ENCODE results near the gene SH3TC2. TPM values are rescaled to one million over a fixed set of nuclear protein-coding genes. Genes with fewer than 3 reads are reported as not detected.

The SH3TC2 gene
- polyA plus RNA-seq, 1 donor (not counting 4 experiments of a cell fraction or from before 2014, with no cell fraction given) = 19.0 TPM

DNA sequence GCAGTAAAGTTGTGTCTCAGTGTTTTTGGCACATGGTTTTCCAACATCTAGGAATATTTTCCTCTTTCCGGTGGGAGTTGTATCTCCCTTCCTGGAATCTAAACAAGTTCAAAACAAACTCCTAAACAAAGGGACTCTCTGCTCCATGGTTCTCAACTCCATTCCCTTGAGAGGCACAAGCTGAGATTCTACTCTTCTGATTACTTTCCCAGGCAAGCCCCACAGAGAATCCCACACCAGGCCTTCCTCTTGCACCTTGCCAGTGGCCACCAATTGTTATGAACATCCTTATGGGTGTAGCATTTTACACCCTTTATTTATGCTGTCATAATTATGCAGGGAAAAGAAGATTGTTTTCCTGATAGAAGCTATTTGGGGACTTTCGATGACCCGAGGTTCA, 25.8 kb upstream of the SH3TC2 start:
- Histone ChIP-seq H3K27ac (ENCODE audit: control insufficient read depth, insufficient read depth, low read length) (no peak overlapping the region), H3K4me1 (ENCODE audit: control insufficient read depth, extremely low read depth, insufficient read depth, low read length) (no peaks in the 10 kb centered on the region), H2AFZ (ENCODE audit: control insufficient read depth, low read length) (no peak overlapping the region), H4K20me1 (ENCODE audit: control insufficient read depth, extremely low read depth, insufficient read depth, low read length) (no peaks in the 10 kb centered on the region), H3K4me2 (ENCODE audit: control insufficient read depth, extremely low read depth, insufficient read depth, low read depth, low read length) (no peak overlapping the region), H3K27me3 (ENCODE audit: control insufficient read depth, extremely low read depth, insufficient read depth, low read length) (no peaks in the 10 kb centered on the region), H3K9ac (ENCODE audit: control insufficient read depth, extremely low read depth, insufficient read depth, low read length) (no peak overlapping the region), H3K36me3 (ENCODE audit: control insufficient read depth in 2 of 2, extremely low read depth in 1 of 2, insufficient read depth in 2 of 2, low read length in 2 of 2) (no peaks in the 10 kb centered on the region), H3K4me3 (ENCODE audit: control insufficient read depth in 2 of 3, extremely low read depth in 1 of 3, insufficient read depth in 2 of 3, low read depth in 1 of 3, low read length in 3 of 3) (no peak overlapping the region), H3K9me1 (ENCODE audit: control insufficient read depth, extremely low read depth, insufficient read depth, low read length) (no peaks in the 10 kb centered on the region), H3K9me3 (ENCODE audit: control insufficient read depth, low read depth, low read length) (peaks cover 4% of the 10 kb centered on the region), H3K79me2 (ENCODE audit: control insufficient read depth, insufficient read depth, low read length) (no peaks in the 10 kb centered on the region)
- FAIRE-seq (no peak), DNase-seq (ENCODE audit: low read depth, low spot score) (no peak)
- dilution Hi-C loops (cut with MboI; ENCODE audit: extremely low pct_ligation_motif_present, low sequenced_read_pairs) = no loop called here
- TF ChIP-seq EZH2 (IDR thresholded peaks at IDR 0.05; ENCODE audit: low read length) = no peak
- TF ChIP-seq, protein P1, sequence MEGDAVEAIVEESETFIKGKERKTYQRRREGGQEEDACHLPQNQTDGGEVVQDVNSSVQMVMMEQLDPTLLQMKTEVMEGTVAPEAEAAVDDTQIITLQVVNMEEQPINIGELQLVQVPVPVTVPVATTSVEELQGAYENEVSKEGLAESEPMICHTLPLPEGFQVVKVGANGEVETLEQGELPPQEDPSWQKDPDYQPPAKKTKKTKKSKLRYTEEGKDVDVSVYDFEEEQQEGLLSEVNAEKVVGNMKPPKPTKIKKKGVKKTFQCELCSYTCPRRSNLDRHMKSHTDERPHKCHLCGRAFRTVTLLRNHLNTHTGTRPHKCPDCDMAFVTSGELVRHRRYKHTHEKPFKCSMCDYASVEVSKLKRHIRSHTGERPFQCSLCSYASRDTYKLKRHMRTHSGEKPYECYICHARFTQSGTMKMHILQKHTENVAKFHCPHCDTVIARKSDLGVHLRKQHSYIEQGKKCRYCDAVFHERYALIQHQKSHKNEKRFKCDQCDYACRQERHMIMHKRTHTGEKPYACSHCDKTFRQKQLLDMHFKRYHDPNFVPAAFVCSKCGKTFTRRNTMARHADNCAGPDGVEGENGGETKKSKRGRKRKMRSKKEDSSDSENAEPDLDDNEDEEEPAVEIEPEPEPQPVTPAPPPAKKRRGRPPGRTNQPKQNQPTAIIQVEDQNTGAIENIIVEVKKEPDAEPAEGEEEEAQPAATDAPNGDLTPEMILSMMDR (optimal IDR thresholded peaks at IDR 0.05 in 1 of 3, IDR thresholded peaks at IDR 0.05 in 1 of 3, conservative IDR thresholded peaks at IDR 0.05 in 1 of 3; ENCODE audit: extremely low read depth in 1 of 3, insufficient read depth in 2 of 3, low read length in 3 of 3) = no peak

DNA sequence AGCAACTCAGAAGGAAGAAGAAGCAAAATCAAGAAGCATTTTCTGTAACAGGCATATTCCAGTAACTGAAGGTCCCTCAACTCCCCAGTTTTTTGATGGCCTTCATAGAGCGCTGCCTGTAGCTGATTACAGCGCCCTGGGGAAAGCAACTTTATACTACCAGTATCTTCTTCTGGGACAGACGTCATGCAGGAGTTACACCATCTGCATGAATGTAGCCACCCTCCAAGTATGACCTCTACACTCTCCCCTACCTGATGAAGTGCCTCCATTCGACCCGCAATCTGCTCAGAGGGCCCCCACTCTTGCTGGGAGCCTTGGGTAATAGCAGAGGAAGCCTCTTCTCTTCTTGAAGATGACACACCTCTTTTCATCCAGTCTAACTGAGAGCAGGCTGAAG, 21.0 kb upstream of the SH3TC2 start:
- H3K9ac ChIP-seq (ENCODE audit: control insufficient read depth, extremely low read depth, insufficient read depth, low read length) = no peak overlapping the region
- DNase-seq (ENCODE audit: low read depth, low spot score) = no peak
- no peak overlapping the region for H3K27ac ChIP-seq (ENCODE audit: control insufficient read depth, insufficient read depth, low read length)
- no peak for TF ChIP-seq EZH2 (IDR thresholded peaks at IDR 0.05; ENCODE audit: low read length)
- TF ChIP-seq, protein P1 (optimal IDR thresholded peaks at IDR 0.05 in 1 of 3, IDR thresholded peaks at IDR 0.05 in 1 of 3, conservative IDR thresholded peaks at IDR 0.05 in 1 of 3; ENCODE audit: extremely low read depth in 1 of 3, insufficient read depth in 2 of 3, low read length in 3 of 3) = no peak
- no peaks in the 10 kb centered on the region for H3K36me3 ChIP-seq (ENCODE audit: control insufficient read depth in 2 of 2, extremely low read depth in 1 of 2, insufficient read depth in 2 of 2, low read length in 2 of 2)
- dilution Hi-C loops (cut with MboI; ENCODE audit: extremely low pct_ligation_motif_present, low sequenced_read_pairs) = no loop called here
- H3K79me2 ChIP-seq (ENCODE audit: control insufficient read depth, insufficient read depth, low read length) = no peaks in the 10 kb centered on the region
- H3K9me1 ChIP-seq (ENCODE audit: control insufficient read depth, extremely low read depth, insufficient read depth, low read length) = no peaks in the 10 kb centered on the region
- FAIRE-seq = no peak
- no peaks in the 10 kb centered on the region for H4K20me1 ChIP-seq (ENCODE audit: control insufficient read depth, extremely low read depth, insufficient read depth, low read length)
- H2AFZ ChIP-seq (ENCODE audit: control insufficient read depth, low read length) = no peak overlapping the region
- no peaks in the 10 kb centered on the region for H3K4me1 ChIP-seq (ENCODE audit: control insufficient read depth, extremely low read depth, insufficient read depth, low read length)
- peaks cover 6% of the 10 kb centered on the region for H3K9me3 ChIP-seq (ENCODE audit: control insufficient read depth, low read depth, low read length)
- H3K27me3 ChIP-seq (ENCODE audit: control insufficient read depth, extremely low read depth, insufficient read depth, low read length) = no peaks in the 10 kb centered on the region
- H3K4me3 ChIP-seq (ENCODE audit: control insufficient read depth in 2 of 3, extremely low read depth in 1 of 3, insufficient read depth in 2 of 3, low read depth in 1 of 3, low read length in 3 of 3) = no peak overlapping the region
- H3K4me2 ChIP-seq (ENCODE audit: control insufficient read depth, extremely low read depth, insufficient read depth, low read depth, low read length) = no peak overlapping the region

All from keratinocyte (primary cell).